Measurements from ENCODE around the gene SPOCK1. TPM values are rescaled to one million over a fixed set of nuclear protein-coding genes. Genes with fewer than 3 reads are reported as not detected.

SPOCK1 gene
- total RNA-seq, 1 experiment from 2014 or later, result 0.27 TPM

DNA sequence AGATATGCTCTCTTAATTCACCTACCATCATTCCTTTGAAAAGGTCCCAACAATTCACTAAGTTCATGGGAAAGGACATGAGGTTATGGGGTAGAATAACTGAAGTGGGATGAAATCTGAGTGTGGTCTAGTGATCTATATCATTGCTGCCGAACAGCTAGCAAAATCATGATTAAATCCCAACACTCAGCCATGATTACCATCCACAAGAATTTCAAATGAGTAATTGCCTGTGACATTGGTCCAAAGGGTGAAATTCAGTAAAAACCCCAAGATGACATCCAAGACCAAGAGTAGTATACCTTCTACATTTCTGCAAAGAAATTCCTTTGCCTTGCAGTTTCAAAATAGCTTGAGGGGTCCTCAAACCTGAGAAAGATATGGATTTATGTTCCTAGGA is 225.6 kb downstream of the SPOCK1 start:
- intact Hi-C loops (cut with micrococcal nuclease), result no loop called here
- Histone ChIP-seq H2AFZ (ENCODE audit: low read depth, low read length, poor library complexity, severe bottlenecking) (no peak overlapping the region), H3K4me2 (ENCODE audit: low read length) (no peak overlapping the region), H3K36me3 (ENCODE audit: control insufficient read depth in 1 of 2, insufficient read depth in 2 of 2, low read length in 2 of 2) (no peaks in the 10 kb centered on the region), H3K9me2 (ENCODE audit: insufficient read depth) (no peaks in the 10 kb centered on the region), H3K27me3 (ENCODE audit: insufficient read depth, low read length) (0 out of 2 replicates have a peak, but pooled peaks cover 13% of the 10 kb centered on the region), H3K4me3 (replicated peaks in 1 of 2; ENCODE audit: low read depth in 1 of 2, low read length in 2 of 2) (no peak overlapping the region), H3K9ac (ENCODE audit: low read length) (no peak overlapping the region), H3K27ac (ENCODE audit: low read depth, low read length) (no peak overlapping the region), H3K9me3 (ENCODE audit: control insufficient read depth in 1 of 2, insufficient read depth in 1 of 2, low read depth in 1 of 2, low read length in 2 of 2) (no peaks in the 10 kb centered on the region), H3K4me1 (ENCODE audit: control insufficient read depth in 1 of 2, insufficient read depth in 2 of 2, low read length in 2 of 2) (no peaks in the 10 kb centered on the region), H4K20me1 (ENCODE audit: insufficient read depth) (no peaks in the 10 kb centered on the region), H3K79me2 (ENCODE audit: insufficient read depth, low read length) (no peaks in the 10 kb centered on the region)
- TF ChIP-seq, protein P1, sequence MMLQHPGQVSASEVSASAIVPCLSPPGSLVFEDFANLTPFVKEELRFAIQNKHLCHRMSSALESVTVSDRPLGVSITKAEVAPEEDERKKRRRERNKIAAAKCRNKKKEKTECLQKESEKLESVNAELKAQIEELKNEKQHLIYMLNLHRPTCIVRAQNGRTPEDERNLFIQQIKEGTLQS (IDR thresholded peaks at IDR 0.05), result no peak
- no peak for TF ChIP-seq ZFX (IDR thresholded peaks at IDR 0.05)
- TF ChIP-seq, protein P2, sequence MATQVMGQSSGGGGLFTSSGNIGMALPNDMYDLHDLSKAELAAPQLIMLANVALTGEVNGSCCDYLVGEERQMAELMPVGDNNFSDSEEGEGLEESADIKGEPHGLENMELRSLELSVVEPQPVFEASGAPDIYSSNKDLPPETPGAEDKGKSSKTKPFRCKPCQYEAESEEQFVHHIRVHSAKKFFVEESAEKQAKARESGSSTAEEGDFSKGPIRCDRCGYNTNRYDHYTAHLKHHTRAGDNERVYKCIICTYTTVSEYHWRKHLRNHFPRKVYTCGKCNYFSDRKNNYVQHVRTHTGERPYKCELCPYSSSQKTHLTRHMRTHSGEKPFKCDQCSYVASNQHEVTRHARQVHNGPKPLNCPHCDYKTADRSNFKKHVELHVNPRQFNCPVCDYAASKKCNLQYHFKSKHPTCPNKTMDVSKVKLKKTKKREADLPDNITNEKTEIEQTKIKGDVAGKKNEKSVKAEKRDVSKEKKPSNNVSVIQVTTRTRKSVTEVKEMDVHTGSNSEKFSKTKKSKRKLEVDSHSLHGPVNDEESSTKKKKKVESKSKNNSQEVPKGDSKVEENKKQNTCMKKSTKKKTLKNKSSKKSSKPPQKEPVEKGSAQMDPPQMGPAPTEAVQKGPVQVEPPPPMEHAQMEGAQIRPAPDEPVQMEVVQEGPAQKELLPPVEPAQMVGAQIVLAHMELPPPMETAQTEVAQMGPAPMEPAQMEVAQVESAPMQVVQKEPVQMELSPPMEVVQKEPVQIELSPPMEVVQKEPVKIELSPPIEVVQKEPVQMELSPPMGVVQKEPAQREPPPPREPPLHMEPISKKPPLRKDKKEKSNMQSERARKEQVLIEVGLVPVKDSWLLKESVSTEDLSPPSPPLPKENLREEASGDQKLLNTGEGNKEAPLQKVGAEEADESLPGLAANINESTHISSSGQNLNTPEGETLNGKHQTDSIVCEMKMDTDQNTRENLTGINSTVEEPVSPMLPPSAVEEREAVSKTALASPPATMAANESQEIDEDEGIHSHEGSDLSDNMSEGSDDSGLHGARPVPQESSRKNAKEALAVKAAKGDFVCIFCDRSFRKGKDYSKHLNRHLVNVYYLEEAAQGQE (IDR thresholded peaks at IDR 0.05; ENCODE audit: low read depth), result no peak
- ChIA-PET RAD21 (ENCODE audit: low non-redundant PET in 1 of 2, low total read pairs in 2 of 2, uncharacterized antibody in 2 of 2, unreplicated experiment in 2 of 2) (no interaction called here), CTCF (no interaction called here), POLR2A (no interaction called here)
- no peak for DNase-seq (ENCODE audit: low read depth, low spot score)
- no peak for ATAC-seq
- BruUV-seq (replicated peaks), result no TSS peak

DNA sequence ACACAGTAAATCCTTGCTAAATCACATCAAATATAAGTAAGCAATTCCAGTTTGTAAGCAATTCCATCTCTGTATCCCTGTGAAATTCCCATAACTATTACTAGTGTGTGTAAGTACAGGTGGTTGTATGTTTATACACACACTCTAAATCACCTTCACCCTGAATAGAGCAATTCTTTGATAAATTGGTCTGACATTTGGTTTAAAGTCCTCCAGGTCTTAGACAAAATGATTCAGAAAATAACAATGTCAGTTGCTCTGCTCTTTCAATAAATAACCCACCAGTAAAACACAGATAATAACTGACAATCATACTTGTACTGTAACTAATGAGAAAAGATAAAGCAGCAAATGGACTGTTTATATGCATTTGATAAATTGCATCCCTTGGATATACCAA is 226.3 kb downstream of the SPOCK1 start:
- Histone ChIP-seq H2AFZ (ENCODE audit: low read depth, low read length, poor library complexity, severe bottlenecking) (no peak overlapping the region), H3K9ac (ENCODE audit: low read length) (no peak overlapping the region), H3K4me1 (ENCODE audit: control insufficient read depth in 1 of 2, insufficient read depth in 2 of 2, low read length in 2 of 2) (no peaks in the 10 kb centered on the region), H3K27me3 (ENCODE audit: insufficient read depth, low read length) (peaks cover 20% of the 10 kb centered on the region; the same call in 1 of the 2 replicates), H3K9me3 (ENCODE audit: control insufficient read depth in 1 of 2, insufficient read depth in 1 of 2, low read depth in 1 of 2, low read length in 2 of 2) (no peaks in the 10 kb centered on the region), H3K4me3 (replicated peaks in 1 of 2; ENCODE audit: low read depth in 1 of 2, low read length in 2 of 2) (no peak overlapping the region), H3K4me2 (ENCODE audit: low read length) (no peak overlapping the region), H4K20me1 (ENCODE audit: insufficient read depth) (no peaks in the 10 kb centered on the region), H3K36me3 (ENCODE audit: control insufficient read depth in 1 of 2, insufficient read depth in 2 of 2, low read length in 2 of 2) (no peaks in the 10 kb centered on the region), H3K9me2 (ENCODE audit: insufficient read depth) (no peaks in the 10 kb centered on the region), H3K79me2 (ENCODE audit: insufficient read depth, low read length) (no peaks in the 10 kb centered on the region), H3K27ac (ENCODE audit: low read depth, low read length) (no peak overlapping the region)
- ChIA-PET CTCF (no interaction called here), RAD21 (ENCODE audit: low non-redundant PET in 1 of 2, low total read pairs in 2 of 2, uncharacterized antibody in 2 of 2, unreplicated experiment in 2 of 2) (no interaction called here), POLR2A (no interaction called here)
- DNase-seq (ENCODE audit: low read depth, low spot score), result no peak
- no TSS peak for BruUV-seq (replicated peaks)
- intact Hi-C loops (cut with micrococcal nuclease), result no loop called here
- ATAC-seq, result no peak
- TF ChIP-seq CEBPB (IDR thresholded peaks at IDR 0.05; ENCODE audit: low read depth) (no peak), CBX3 (IDR thresholded peaks at IDR 0.05; ENCODE audit: low read depth) (no peak), SIN3A (IDR thresholded peaks at IDR 0.05; ENCODE audit: low read depth) (no peak), EZH2phosphoT487 (IDR thresholded peaks at IDR 0.05; ENCODE audit: borderline replicate concordance) (no peak), POLR2AphosphoS5 (IDR thresholded peaks at IDR 0.05; ENCODE audit: low read depth, low read length) (no peak), ZNF274 (IDR thresholded peaks at IDR 0.05; ENCODE audit: low read depth, low read length) (no peak), ZFX (IDR thresholded peaks at IDR 0.05) (no peak), FOSL1 (IDR thresholded peaks at IDR 0.05; ENCODE audit: low read depth) (no peak), POLR2A (IDR thresholded peaks at IDR 0.05; ENCODE audit: borderline replicate concordance, extremely low read depth, insufficient read depth, insufficient read length) (no peak), JUND (IDR thresholded peaks at IDR 0.05) (no peak), ELF1 (IDR thresholded peaks at IDR 0.05; ENCODE audit: borderline replicate concordance, low read depth) (no peak), SRF (IDR thresholded peaks at IDR 0.05; ENCODE audit: low read depth) (no peak)
- TF ChIP-seq, protein P3, sequence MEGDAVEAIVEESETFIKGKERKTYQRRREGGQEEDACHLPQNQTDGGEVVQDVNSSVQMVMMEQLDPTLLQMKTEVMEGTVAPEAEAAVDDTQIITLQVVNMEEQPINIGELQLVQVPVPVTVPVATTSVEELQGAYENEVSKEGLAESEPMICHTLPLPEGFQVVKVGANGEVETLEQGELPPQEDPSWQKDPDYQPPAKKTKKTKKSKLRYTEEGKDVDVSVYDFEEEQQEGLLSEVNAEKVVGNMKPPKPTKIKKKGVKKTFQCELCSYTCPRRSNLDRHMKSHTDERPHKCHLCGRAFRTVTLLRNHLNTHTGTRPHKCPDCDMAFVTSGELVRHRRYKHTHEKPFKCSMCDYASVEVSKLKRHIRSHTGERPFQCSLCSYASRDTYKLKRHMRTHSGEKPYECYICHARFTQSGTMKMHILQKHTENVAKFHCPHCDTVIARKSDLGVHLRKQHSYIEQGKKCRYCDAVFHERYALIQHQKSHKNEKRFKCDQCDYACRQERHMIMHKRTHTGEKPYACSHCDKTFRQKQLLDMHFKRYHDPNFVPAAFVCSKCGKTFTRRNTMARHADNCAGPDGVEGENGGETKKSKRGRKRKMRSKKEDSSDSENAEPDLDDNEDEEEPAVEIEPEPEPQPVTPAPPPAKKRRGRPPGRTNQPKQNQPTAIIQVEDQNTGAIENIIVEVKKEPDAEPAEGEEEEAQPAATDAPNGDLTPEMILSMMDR (IDR thresholded peaks at IDR 0.05 in 2 of 3, conservative IDR thresholded peaks at IDR 0.05 in 1 of 3; ENCODE audit: borderline replicate concordance in 1 of 3, insufficient read depth in 1 of 3, low read depth in 2 of 3, low read length in 2 of 3), result no peak
- TF ChIP-seq, protein P1 (IDR thresholded peaks at IDR 0.05), result no peak

All from HCT116 (cell line).